Tibial nerve (tissue), 4 donors: ENCODE results near the gene TSPYL1. TPM values are rescaled to one million over a fixed set of nuclear protein-coding genes. Genes with fewer than 3 reads are reported as not detected.

Experiments
- DNase-seq, 2 donors: peaks; one replicate each; pipeline ENCODE4 v3.0.0-alpha.2; 2019; ENCODE audit warnings: low spot score in 2 of 2
- H3K27ac ChIP-seq, 4 donors: fragments of 200-600 bp; sonication (generic) in 3 of 4; one replicate each; pipeline ENCODE4 v1.5.1; 2017 to 2019; ENCODE audit warnings: mild to moderate bottlenecking in 1 of 4
- H3K27me3 ChIP-seq, 2 donors: fragments of 200-600 bp; sonication (generic) in 1 of 2; one replicate each; pipeline versions ENCODE4 v1.5.1 to v1.6.0; 2017 to 2019
- H3K36me3 ChIP-seq, 3 donors: fragments of 200-600 bp; sonication (generic); one replicate each; pipeline ENCODE4 v1.5.1; 2018 to 2019
- H3K4me1 ChIP-seq, 4 donors: fragments of 200-600 bp; sonication (generic) in 3 of 4; one replicate each; pipeline ENCODE4 v1.5.1; 2017 to 2019
- H3K4me3 ChIP-seq, 4 donors: fragments of 200-600 bp; sonication (generic) in 3 of 4; one replicate each; pipeline ENCODE4 v1.5.1; 2017 to 2019; ENCODE audit warnings: mild to moderate bottlenecking in 1 of 4, moderate library complexity in 1 of 4
- H3K9me3 ChIP-seq, 4 donors: fragments of 200-600 bp; sonication (generic) in 3 of 4; one replicate each; pipeline ENCODE4 v1.5.1; 2017 to 2019
- CTCF ChIP-seq, 5 experiments: fragments of 200-600 bp in 3 of 5; fragments of 450-650 bp in 2 of 5; sonication (generic) in 3 of 5; IDR thresholded peaks; one replicate each; pipeline ENCODE4 v1.5.1; 2016 to 2019; ENCODE audit warnings: antibody characterized with exemption in 5 of 5, mild to moderate bottlenecking in 3 of 5, moderate library complexity in 2 of 5
- EP300 ChIP-seq, 2 donors: sonication (generic); formaldehyde crosslinking; IDR thresholded peaks; one replicate each; pipeline ENCODE4 v1.6.1; 2017; ENCODE audit warnings: antibody characterized with exemption in 2 of 2, mild to moderate bottlenecking in 1 of 2
- POLR2A ChIP-seq, 2 donors: fragments of 450-650 bp; IDR thresholded peaks; one replicate each; pipeline ENCODE4 v1.6.1; 2017; ENCODE audit warnings: antibody characterized with exemption in 2 of 2, mild to moderate bottlenecking in 2 of 2, moderate library complexity in 2 of 2
- WGBS, 2 donors: methylation state at CpG; one replicate each; pipeline ENCODE4 v1.1.5; 2018; 5-methylcytosine and 5-hydroxymethylcytosine counted together
- total RNA-seq, 4 donors: library from RNA; depleted of rRNA; stranded (reverse); fragments of >200 nt; gene quantifications; one replicate each; pipeline ENCODE4 v1.1.0, GENCODE V29; 2016

The TSPYL1 gene
- total RNA-seq, 4 donors from 2014 or later, result 39.8 to 53.6 (median 43.3) TPM

- H3K36me3 ChIP-seq, result peaks cover 0 to 7% (median 0%) of the 10 kb centered on the region in 3 donors
- H3K27ac ChIP-seq, result no peak overlapping the region
- 71 to 78% methylated on average over 2 of the region's 2 CpGs for WGBS, 2 donors
- no peak overlapping the region for H3K4me3 ChIP-seq
- H3K27me3 ChIP-seq, result no peaks in the 10 kb centered on the region
- TF ChIP-seq EP300 (IDR thresholded peaks at IDR 0.05) (no peak), CTCF (IDR thresholded peaks at IDR 0.05) (no peak), POLR2A (IDR thresholded peaks at IDR 0.05) (no peak)
- H3K4me1 ChIP-seq, result peaks cover 0 to 28% (median 11%) of the 10 kb centered on the region in 4 donors
- no peak for DNase-seq
- H3K9me3 ChIP-seq, result no peaks in the 10 kb centered on the region
These were observed 3.0 kb upstream of the TSPYL1 start for GRCh38 chr6:116282698-116283097.

- no peak for TF ChIP-seq CTCF (IDR thresholded peaks at IDR 0.05)
- Histone ChIP-seq H3K27me3 (no peaks in the 10 kb centered on the region), H3K4me3 (no peak overlapping the region)
These were observed 1.2 kb upstream of the TSPYL1 start for GRCh38 chr6:116280933-116281316.

GRCh38 chr6:116280161-116280932 lies 617 bp upstream of the TSPYL1 start:
- Histone ChIP-seq H3K4me1 (peaks cover 0 to 50% (median 34%) of the 10 kb centered on the region in 4 donors), H3K9me3 (no peaks in the 10 kb centered on the region), H3K36me3 (peaks cover 0 to 14% (median 0%) of the 10 kb centered on the region in 3 donors), H3K27ac (peak overlapping the region; percentile 97 to 100 (median 98)), H3K27me3 (no peaks in the 10 kb centered on the region), H3K4me3 (peak overlapping the region; percentile 58 to 97 (median 86))
- no peak for DNase-seq
- 14 to 19% methylated on average over 8 of the region's 8 CpGs for WGBS, 2 donors
- TF ChIP-seq POLR2A (IDR thresholded peaks at IDR 0.05) (no peak), EP300 (IDR thresholded peaks at IDR 0.05) (no peak), CTCF (IDR thresholded peaks at IDR 0.05) (no peak)

More at GRCh38 chr6:116280933-116281316, 1.2 kb upstream of the TSPYL1 start:
- peaks cover 0 to 45% (median 28%) of the 10 kb centered on the region in 4 donors for H3K4me1 ChIP-seq
- 88% methylated on average over 5 of the region's 5 CpGs for WGBS, 2 donors
- H3K36me3 ChIP-seq, result peaks cover 0 to 8% (median 0%) of the 10 kb centered on the region in 3 donors
- H3K27ac ChIP-seq, result no peak overlapping the region
- H3K9me3 ChIP-seq, result no peaks in the 10 kb centered on the region
- no peak for DNase-seq

GRCh38 chr6:116278854-116279231 lies 887 bp downstream of the TSPYL1 start:
- peak overlapping the region; percentile 58 to 97 (median 86) for H3K4me3 ChIP-seq
- WGBS, 2 donors, result 20 to 24% methylated on average over 12 of the region's 12 CpGs
- peaks cover 0 to 25% (median 0%) of the 10 kb centered on the region in 3 donors for H3K36me3 ChIP-seq
- no peaks in the 10 kb centered on the region for H3K27me3 ChIP-seq
- H3K4me1 ChIP-seq, result peaks cover 0 to 64% (median 36%) of the 10 kb centered on the region in 4 donors
- peak overlapping the region; percentile 97 to 100 (median 98) for H3K27ac ChIP-seq
- H3K9me3 ChIP-seq, result no peaks in the 10 kb centered on the region
- no peak for TF ChIP-seq CTCF (IDR thresholded peaks at IDR 0.05)
- TF ChIP-seq EP300 (IDR thresholded peaks at IDR 0.05), result no peak
- TF ChIP-seq POLR2A (IDR thresholded peaks at IDR 0.05), result no peak
- DNase-seq, result no peak

- H3K27ac ChIP-seq, result peak overlapping the region; percentile 97 to 100 (median 98)
- no peak for DNase-seq
- peaks cover 0 to 64% (median 36%) of the 10 kb centered on the region in 4 donors for H3K4me1 ChIP-seq
- peak overlapping the region; percentile 58 to 97 (median 86) for H3K4me3 ChIP-seq
- H3K9me3 ChIP-seq, result no peaks in the 10 kb centered on the region
- H3K36me3 ChIP-seq, result peaks cover 0 to 27% (median 0%) of the 10 kb centered on the region in 3 donors
- TF ChIP-seq POLR2A (IDR thresholded peaks at IDR 0.05) (no peak), EP300 (IDR thresholded peaks at IDR 0.05) (no peak), CTCF (IDR thresholded peaks at IDR 0.05) (no peak)
- H3K27me3 ChIP-seq, result no peaks in the 10 kb centered on the region
- WGBS, 2 donors, result 85 to 86% methylated on average over 11 of the region's 11 CpGs
These were observed 1.3 kb downstream of the TSPYL1 start for GRCh38 chr6:116278481-116278829.
